ENCODE data around the gene HDLBP.

HDLBP gene

GRCh38 chr2:241351640-241352031, 36.2 kb upstream of the HDLBP start:
- Mint-ChIP-seq H3K36me3 (ENCODE audit: low read depth) (peaks cover 58% of the 10 kb centered on the region), H3K27me3 (ENCODE audit: low read depth, poor library complexity) (no peaks in the 10 kb centered on the region), H3K4me3 (no peak overlapping the region), H3K27ac (no peak overlapping the region), H3K9me3 (no peaks in the 10 kb centered on the region), H3K4me1 (peaks cover 22% of the 10 kb centered on the region)
- DNase-seq, result no peak
- no peak for TF ChIP-seq CTCF (IDR thresholded peaks at IDR 0.05)

GRCh38 chr2:241350878-241351639, 35.6 kb upstream of the HDLBP start:
- peak overlapping the region; percentile 52 for H3K27ac Mint-ChIP-seq
- no peak for TF ChIP-seq CTCF (IDR thresholded peaks at IDR 0.05)
- DNase-seq, result no peak
- H3K36me3 Mint-ChIP-seq (ENCODE audit: low read depth), result peaks cover 62% of the 10 kb centered on the region
- no peaks in the 10 kb centered on the region for H3K9me3 Mint-ChIP-seq
- peaks cover 22% of the 10 kb centered on the region for H3K4me1 Mint-ChIP-seq
- H3K4me3 Mint-ChIP-seq, result no peak overlapping the region
- H3K27me3 Mint-ChIP-seq (ENCODE audit: low read depth, poor library complexity), result no peaks in the 10 kb centered on the region

GRCh38 chr2:241350530-241350877, 35.0 kb upstream of the HDLBP start:
- no peak for DNase-seq
- Mint-ChIP-seq H3K36me3 (ENCODE audit: low read depth) (peaks cover 67% of the 10 kb centered on the region), H3K4me3 (no peak overlapping the region), H3K27ac (no peak overlapping the region), H3K9me3 (no peaks in the 10 kb centered on the region), H3K27me3 (ENCODE audit: low read depth, poor library complexity) (no peaks in the 10 kb centered on the region), H3K4me1 (peaks cover 22% of the 10 kb centered on the region)
- TF ChIP-seq CTCF (IDR thresholded peaks at IDR 0.05), result no peak

- Mint-ChIP-seq H3K9me3 (no peaks in the 10 kb centered on the region), H3K27me3 (ENCODE audit: low read depth, poor library complexity) (no peaks in the 10 kb centered on the region), H3K36me3 (ENCODE audit: low read depth) (peaks cover 73% of the 10 kb centered on the region), H3K4me3 (no peak overlapping the region), H3K27ac (no peak overlapping the region), H3K4me1 (peaks cover 20% of the 10 kb centered on the region)
- DNase-seq, result no peak
- no peak for TF ChIP-seq CTCF (IDR thresholded peaks at IDR 0.05)
Observed at GRCh38 chr2:241349941-241350340, 34.5 kb upstream of the HDLBP start.

GRCh38 chr2:241344925-241345651, 29.6 kb upstream of the HDLBP start:
- Mint-ChIP-seq H3K4me1 (no peaks in the 10 kb centered on the region), H3K36me3 (ENCODE audit: low read depth) (peaks cover 90% of the 10 kb centered on the region), H3K27ac (no peak overlapping the region), H3K27me3 (ENCODE audit: low read depth, poor library complexity) (no peaks in the 10 kb centered on the region), H3K9me3 (no peaks in the 10 kb centered on the region), H3K4me3 (no peak overlapping the region)
- no peak for TF ChIP-seq CTCF (IDR thresholded peaks at IDR 0.05)
- no peak for DNase-seq

All from nephron progenitor cell (in vitro differentiated cells).